ENCODE measurements around the gene NPAS3. TPM values are rescaled to one million over a fixed set of nuclear protein-coding genes. Genes with fewer than 3 reads are reported as not detected.

NPAS3 gene
- total and polyA plus RNA-seq, 4 donors = 0.07 to 0.09 (median 0.08) TPM; not detected in 1

GRCh38 chr14:33393231-33393894 is 454.7 kb downstream of the NPAS3 start:
- TF ChIP-seq CTCF (IDR thresholded peaks at IDR 0.05; ENCODE audit: low read depth, low read length, missing input control) = no peak
- no peak for TF ChIP-seq HNF4A (conservative IDR thresholded peaks at IDR 0.05)
- no peak for TF ChIP-seq HNF4G (IDR thresholded peaks at IDR 0.05)
- H3K36me3 ChIP-seq (ENCODE audit: control insufficient read depth in 4 of 4, insufficient read depth in 3 of 4, low read depth in 1 of 4, low read length in 3 of 4) = no peaks in the 10 kb centered on the region
- WGBS = 76% methylated on average over 11 of the region's 11 CpGs
- H3K27ac ChIP-seq (ENCODE audit: low read depth in 1 of 2, low read length in 2 of 2) = no peak overlapping the region
- no peak for DNase-seq (ENCODE audit: low spot score)
- no peaks in the 10 kb centered on the region for H3K9me3 ChIP-seq (ENCODE audit: control insufficient read depth in 4 of 4, low read length in 3 of 4)
- H3K4me1 ChIP-seq (ENCODE audit: control insufficient read depth in 4 of 4, insufficient read depth in 4 of 4, low read length in 3 of 4) = no peaks in the 10 kb centered on the region
- peaks cover 0 to 5% (median 0%) of the 10 kb centered on the region in 4 donors for H3K27me3 ChIP-seq (ENCODE audit: control insufficient read depth in 4 of 4, insufficient read depth in 4 of 4, low read length in 3 of 4)
- H3K9ac ChIP-seq (ENCODE audit: low read depth in 1 of 2, low read length in 2 of 2) = no peak overlapping the region
- H3K4me3 ChIP-seq (ENCODE audit: low read depth in 1 of 3, low read length in 3 of 3) = no peak overlapping the region

- no peaks in the 10 kb centered on the region for H3K4me1 ChIP-seq (ENCODE audit: control insufficient read depth in 4 of 4, insufficient read depth in 4 of 4, low read length in 3 of 4)
- 75% methylated on average over 3 of the region's 3 CpGs for WGBS
- no peak overlapping the region for H3K4me3 ChIP-seq (ENCODE audit: low read depth in 1 of 3, low read length in 3 of 3)
- no peak for DNase-seq (ENCODE audit: low spot score)
- TF ChIP-seq FOXA2 (IDR thresholded peaks at IDR 0.05) (no peak), RAD21 (IDR thresholded peaks at IDR 0.05) (no peak), TAF1 (conservative IDR thresholded peaks at IDR 0.05) (no peak), YY1 (IDR thresholded peaks at IDR 0.05) (no peak), CTCF (IDR thresholded peaks at IDR 0.05; ENCODE audit: low read depth, low read length, missing input control) (no peak), HNF4A (conservative IDR thresholded peaks at IDR 0.05) (no peak), HNF4G (IDR thresholded peaks at IDR 0.05) (no peak), GABPA (IDR thresholded peaks at IDR 0.05 in 1 of 2, conservative IDR thresholded peaks at IDR 0.05 in 1 of 2) (no peak), FOXA1 (IDR thresholded peaks at IDR 0.05) (no peak), SP1 (IDR thresholded peaks at IDR 0.05) (no peak), JUND (IDR thresholded peaks at IDR 0.05) (no peak), REST (IDR thresholded peaks at IDR 0.05) (no peak), EGR1 (IDR thresholded peaks at IDR 0.05; ENCODE audit: low read depth in 2 of 2) (no peak), NR2F2 (IDR thresholded peaks at IDR 0.05) (no peak), RXRA (IDR thresholded peaks at IDR 0.05) (no peak)
- TF ChIP-seq, protein P1, sequence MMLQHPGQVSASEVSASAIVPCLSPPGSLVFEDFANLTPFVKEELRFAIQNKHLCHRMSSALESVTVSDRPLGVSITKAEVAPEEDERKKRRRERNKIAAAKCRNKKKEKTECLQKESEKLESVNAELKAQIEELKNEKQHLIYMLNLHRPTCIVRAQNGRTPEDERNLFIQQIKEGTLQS (IDR thresholded peaks at IDR 0.05) = no peak
- TF ChIP-seq, protein P2, sequence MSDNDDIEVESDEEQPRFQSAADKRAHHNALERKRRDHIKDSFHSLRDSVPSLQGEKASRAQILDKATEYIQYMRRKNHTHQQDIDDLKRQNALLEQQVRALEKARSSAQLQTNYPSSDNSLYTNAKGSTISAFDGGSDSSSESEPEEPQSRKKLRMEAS (IDR thresholded peaks at IDR 0.05) = no peak
- TF ChIP-seq, protein P3, sequence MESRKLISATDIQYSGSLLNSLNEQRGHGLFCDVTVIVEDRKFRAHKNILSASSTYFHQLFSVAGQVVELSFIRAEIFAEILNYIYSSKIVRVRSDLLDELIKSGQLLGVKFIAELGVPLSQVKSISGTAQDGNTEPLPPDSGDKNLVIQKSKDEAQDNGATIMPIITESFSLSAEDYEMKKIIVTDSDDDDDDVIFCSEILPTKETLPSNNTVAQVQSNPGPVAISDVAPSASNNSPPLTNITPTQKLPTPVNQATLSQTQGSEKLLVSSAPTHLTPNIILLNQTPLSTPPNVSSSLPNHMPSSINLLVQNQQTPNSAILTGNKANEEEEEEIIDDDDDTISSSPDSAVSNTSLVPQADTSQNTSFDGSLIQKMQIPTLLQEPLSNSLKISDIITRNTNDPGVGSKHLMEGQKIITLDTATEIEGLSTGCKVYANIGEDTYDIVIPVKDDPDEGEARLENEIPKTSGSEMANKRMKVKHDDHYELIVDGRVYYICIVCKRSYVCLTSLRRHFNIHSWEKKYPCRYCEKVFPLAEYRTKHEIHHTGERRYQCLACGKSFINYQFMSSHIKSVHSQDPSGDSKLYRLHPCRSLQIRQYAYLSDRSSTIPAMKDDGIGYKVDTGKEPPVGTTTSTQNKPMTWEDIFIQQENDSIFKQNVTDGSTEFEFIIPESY (IDR thresholded peaks at IDR 0.05) = no peak
- peaks cover 0 to 5% (median 0%) of the 10 kb centered on the region in 4 donors for H3K27me3 ChIP-seq (ENCODE audit: control insufficient read depth in 4 of 4, insufficient read depth in 4 of 4, low read length in 3 of 4)
- H3K9me3 ChIP-seq (ENCODE audit: control insufficient read depth in 4 of 4, low read length in 3 of 4) = no peaks in the 10 kb centered on the region
- no peaks in the 10 kb centered on the region for H3K36me3 ChIP-seq (ENCODE audit: control insufficient read depth in 4 of 4, insufficient read depth in 3 of 4, low read depth in 1 of 4, low read length in 3 of 4)
- no peak overlapping the region for H3K9ac ChIP-seq (ENCODE audit: low read depth in 1 of 2, low read length in 2 of 2)
- no peak overlapping the region for H3K27ac ChIP-seq (ENCODE audit: low read depth in 1 of 2, low read length in 2 of 2)
Observed at GRCh38 chr14:33393895-33394368, 455.3 kb downstream of the NPAS3 start.

All from liver (tissue), 9 donors.